NCI-H2227 (cell line): ENCODE measurements around the gene RFC1.
"Not testable (repeated sequence)": the region's sequence is repeated elsewhere in the genome, so short reads cannot be mapped to it uniquely, and the experiment has no call there.

Experiments used
- DNase-seq: peaks from one replicate; lab custom pipeline; 2025; ENCODE audit not compliant: unreplicated experiment; lab: John Stamatoyannopoulos, UW

RFC1 gene, protein sequence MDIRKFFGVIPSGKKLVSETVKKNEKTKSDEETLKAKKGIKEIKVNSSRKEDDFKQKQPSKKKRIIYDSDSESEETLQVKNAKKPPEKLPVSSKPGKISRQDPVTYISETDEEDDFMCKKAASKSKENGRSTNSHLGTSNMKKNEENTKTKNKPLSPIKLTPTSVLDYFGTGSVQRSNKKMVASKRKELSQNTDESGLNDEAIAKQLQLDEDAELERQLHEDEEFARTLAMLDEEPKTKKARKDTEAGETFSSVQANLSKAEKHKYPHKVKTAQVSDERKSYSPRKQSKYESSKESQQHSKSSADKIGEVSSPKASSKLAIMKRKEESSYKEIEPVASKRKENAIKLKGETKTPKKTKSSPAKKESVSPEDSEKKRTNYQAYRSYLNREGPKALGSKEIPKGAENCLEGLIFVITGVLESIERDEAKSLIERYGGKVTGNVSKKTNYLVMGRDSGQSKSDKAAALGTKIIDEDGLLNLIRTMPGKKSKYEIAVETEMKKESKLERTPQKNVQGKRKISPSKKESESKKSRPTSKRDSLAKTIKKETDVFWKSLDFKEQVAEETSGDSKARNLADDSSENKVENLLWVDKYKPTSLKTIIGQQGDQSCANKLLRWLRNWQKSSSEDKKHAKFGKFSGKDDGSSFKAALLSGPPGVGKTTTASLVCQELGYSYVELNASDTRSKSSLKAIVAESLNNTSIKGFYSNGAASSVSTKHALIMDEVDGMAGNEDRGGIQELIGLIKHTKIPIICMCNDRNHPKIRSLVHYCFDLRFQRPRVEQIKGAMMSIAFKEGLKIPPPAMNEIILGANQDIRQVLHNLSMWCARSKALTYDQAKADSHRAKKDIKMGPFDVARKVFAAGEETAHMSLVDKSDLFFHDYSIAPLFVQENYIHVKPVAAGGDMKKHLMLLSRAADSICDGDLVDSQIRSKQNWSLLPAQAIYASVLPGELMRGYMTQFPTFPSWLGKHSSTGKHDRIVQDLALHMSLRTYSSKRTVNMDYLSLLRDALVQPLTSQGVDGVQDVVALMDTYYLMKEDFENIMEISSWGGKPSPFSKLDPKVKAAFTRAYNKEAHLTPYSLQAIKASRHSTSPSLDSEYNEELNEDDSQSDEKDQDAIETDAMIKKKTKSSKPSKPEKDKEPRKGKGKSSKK

DNA sequence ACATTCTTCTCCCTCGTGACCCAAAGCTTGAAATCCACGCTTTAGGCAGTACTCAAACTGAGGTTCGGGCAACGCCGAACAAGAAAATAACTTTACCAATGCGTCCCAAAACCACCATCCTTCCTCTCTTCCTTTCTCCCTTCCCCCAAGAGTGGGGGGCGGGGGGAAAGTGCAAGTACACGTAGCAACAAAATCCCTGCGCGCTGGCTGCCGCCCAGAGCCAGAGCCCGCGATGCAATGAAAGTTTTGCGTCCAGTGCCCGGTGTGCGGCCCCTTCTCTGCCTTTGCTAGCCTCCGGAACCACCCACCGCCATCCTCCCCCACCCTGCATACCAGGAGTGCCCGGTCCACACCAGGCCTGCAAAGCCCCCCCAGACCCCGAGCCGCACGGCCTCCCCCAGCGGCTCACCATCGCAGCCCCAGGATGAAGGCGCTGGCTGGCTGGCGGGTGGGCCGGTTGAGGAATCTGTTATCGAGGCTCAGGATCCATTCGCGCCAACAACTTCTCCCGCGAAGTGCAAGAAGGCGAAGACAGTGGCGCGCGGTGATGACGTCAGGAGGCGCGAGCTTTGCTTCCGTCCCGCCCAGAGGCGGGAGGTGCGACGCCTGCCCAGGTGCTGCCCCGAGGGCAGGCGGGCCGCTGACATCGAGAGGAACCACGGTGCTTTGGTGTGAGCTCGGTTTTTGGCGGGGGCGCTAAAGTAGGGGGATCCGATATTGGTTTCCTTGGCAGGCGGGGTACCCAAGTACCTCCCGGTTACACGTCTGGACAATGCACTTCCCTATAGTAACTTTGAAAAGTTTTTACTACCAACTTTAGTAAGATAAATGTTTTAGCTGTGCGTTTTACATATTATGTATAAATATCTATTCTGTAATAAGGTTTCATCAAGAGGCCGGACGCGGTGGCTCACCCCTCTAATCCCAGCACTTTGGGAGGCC lies at the start of gene RFC1:
Gene RFC1, minus strand, starts transcription at position 533 of the 942 bp plus-strand sequence. Its CDS starts 121 bp downstream, at position 412.
- DNase-seq = peak; percentile 93

DNA sequence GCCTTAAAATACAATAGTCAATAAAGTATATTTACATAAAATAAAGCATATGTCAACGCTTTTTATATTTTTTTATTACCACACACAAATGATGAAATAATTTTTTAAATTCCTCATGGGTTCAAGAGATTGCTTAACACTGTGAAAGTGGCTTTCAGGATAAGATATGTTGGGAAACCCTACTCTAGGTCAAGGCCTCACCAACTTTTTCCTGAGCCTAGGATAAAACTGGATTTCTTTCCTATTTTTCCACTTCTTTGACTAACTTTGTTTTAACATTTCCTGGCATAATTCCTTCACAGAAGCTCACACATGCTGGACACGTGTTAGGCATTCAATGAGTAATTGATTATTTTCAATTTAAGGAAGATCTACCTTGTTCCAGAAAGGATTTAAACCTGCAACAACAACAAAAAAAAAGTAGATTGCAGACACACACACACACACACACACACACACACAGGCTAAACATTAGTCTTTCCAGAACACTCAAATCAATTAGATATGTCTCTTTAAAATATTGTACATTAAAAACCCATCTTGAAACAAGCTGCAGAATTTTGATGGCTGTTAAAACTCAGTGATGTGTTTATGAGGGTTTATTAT lies 49.6 kb upstream of the RFC1 start:
- no peak for DNase-seq

- DNase-seq = not testable (repeated sequence)
Measured at GRCh38 chr4:39411561-39411960, 45.4 kb upstream of the RFC1 start.

DNA sequence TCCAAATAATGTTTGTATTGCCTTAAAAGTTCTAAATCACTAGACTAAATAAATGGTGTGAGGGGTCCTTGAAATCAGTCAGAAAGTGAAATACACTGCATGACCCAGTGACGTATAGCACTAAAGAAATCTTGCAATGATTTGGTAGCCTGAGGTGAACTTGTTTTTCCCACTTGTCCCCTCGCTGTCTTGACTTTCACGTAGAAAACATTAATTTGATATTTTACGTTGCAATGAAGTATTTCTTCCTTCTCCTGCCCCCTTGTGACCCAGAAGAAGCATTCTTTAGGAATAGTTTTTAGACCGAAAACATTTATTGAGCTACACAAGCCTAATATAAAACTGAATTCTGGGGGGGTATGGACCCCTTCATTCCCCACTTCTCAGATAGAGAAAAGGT lies 44.3 kb upstream of the RFC1 start:
- DNase-seq = no peak

- DNase-seq = no peak
Measured at GRCh38 chr4:39407584-39407885, 41.4 kb upstream of the RFC1 start.

DNA sequence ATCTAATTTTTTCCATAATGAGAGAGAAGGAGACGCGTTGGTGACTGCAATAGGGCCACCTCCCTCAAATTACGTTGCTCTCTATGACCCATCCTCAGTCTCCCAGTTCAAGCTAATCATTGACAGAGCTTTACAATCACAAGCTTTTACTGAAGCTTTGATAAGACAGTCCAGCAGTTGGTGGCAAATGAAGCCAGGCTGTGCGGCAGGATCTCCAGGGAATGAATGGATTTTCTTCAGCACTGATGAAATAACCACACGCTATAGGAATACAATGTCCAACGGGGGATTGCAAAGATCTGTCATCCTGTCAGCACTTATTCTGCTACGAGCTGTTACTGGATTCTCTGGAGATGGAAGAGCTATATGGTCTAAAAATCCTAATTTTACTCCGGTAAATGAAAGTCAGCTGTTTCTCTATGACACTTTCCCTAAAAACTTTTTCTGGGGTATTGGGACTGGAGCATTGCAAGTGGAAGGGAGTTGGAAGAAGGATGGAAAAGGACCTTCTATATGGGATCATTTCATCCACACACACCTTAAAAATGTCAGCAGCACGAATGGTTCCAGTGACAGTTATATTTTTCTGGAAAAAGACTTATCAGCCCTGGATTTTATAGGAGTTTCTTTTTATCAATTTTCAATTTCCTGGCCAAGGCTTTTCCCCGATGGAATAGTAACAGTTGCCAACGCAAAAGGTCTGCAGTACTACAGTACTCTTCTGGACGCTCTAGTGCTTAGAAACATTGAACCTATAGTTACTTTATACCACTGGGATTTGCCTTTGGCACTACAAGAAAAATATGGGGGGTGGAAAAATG lies 40.8 kb upstream of the RFC1 start, which contains the start of gene KLB:
Gene KLB, plus strand, starts transcription at position 168 of the 821 bp plus-strand sequence. Its CDS starts 20 bp downstream, at position 188.
- DNase-seq = peak; percentile 3

DNA sequence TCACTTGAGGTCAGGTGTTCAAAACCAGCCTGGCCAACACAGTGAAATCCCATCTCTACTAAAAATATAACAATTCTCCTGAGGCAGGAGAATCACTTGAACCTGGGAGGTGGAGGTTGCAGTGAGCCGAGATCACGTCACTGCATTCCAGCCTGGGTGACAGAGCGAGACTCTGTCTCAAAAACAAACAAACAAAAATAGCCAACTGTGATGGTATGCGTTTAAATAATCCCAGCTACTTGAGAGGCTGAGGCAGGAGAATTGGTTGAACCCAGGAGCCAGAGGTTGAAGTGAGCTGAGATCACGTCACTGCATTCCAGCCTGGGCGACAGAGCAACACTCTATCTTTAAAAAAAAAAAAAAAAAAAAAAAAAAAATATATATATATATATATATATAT lies 35.5 kb upstream of the RFC1 start:
- not testable (repeated sequence) for DNase-seq

GRCh38 chr4:39394706-39395105 lies 28.5 kb upstream of the RFC1 start:
- DNase-seq = no peak

DNA sequence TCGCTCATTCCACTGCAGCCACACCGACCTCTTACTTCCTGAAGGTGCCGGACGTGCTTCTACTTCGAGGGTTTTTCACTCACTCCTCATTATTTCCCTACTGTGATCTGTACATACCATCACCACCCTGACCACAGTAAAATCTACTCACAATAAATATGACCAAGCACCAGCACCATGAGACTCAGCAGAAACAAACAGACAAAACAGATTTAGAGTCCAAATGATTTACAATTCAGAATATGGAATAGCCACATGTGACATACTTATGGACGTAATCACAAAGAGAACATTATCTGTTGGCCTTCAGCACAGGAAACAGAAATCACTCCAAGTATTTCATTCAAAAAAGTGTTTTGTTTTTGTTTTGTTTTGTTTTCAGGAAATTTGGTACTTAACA lies 24.4 kb upstream of the RFC1 start:
- no peak for DNase-seq

DNA sequence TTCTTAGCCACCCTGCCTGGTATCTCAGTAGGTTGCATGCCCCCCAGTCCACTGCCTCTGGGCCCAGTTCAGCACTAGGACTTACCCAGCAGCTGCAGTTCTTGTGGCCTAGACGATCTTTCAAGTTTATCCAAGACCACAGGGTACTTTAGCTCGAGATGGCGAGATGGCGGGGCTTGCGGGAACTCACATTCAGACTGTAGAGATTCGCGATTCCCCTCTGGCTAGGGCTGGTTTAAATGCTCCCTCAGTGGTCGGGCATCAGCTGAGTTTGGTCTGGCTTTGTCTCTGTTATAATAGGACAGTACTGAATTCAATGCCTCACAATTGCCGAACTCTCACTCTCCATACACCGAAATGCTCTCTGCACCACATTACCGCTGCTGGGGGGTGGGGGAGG lies 18.4 kb upstream of the RFC1 start:
- no peak for DNase-seq

DNA sequence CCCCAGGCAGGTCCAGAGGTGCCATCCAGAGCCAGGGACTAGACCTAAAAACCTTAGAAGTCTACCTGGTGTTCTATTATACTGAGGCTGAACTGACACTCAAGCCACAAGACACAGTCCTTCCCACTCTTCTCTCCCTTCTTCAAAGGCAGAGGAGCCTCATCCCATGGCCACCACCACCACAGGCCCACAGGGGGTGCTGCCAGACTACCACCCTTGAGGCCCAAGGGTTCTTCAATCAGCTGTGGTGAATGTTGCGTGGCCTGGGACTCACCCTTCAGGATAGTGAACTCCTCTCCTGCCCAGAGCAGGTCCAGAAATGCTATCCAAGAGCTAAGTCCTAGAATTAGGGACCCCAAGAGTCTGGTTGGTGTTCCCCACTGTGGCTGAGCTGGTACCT lies 17.5 kb upstream of the RFC1 start:
- DNase-seq = no peak

GRCh38 chr4:39375478-39375877 lies 9.3 kb upstream of the RFC1 start:
- DNase-seq = no peak

DNA sequence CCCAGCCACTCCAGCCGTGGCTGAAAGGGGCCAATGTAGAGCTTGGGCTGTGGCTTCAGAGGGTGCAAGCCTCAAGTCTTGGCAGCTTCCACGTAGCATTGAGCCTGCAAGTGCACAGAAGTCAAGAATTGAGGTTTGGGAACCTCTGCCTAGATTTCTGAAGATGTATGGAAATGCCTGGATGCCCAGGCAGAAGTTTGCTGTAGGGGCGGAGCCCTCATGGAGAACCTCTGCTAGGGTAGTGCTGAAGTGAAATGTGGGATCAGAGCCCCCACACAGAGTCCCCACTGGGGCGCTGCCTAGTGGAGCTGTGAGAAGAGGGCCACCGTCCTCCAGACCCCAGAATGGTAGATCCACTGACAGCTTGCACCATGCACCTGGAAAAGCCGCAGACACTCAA lies 5.0 kb upstream of the RFC1 start:
- not testable (repeated sequence) for DNase-seq

- no peak for DNase-seq
Measured at GRCh38 chr4:39369301-39369700, 3.1 kb upstream of the RFC1 start.

DNA sequence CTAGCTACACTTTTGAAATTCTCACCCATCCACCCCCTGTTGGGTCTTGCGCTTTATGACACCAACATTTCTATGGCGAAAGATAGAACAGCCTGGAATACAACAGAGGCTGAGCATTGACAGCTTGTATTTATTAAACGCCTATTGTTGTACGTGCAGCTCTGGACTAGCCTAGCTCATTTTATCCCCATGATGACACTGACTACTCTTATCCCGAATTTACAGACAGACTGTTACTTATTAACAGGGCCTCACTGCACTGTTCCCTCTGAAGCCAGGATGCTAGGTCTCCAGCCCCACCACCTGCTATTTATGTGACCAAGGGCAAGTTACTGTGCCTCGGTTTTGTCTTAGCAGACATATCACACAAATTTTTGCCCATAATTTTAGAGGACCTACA lies 1.0 kb upstream of the RFC1 start:
- no peak for DNase-seq

DNA sequence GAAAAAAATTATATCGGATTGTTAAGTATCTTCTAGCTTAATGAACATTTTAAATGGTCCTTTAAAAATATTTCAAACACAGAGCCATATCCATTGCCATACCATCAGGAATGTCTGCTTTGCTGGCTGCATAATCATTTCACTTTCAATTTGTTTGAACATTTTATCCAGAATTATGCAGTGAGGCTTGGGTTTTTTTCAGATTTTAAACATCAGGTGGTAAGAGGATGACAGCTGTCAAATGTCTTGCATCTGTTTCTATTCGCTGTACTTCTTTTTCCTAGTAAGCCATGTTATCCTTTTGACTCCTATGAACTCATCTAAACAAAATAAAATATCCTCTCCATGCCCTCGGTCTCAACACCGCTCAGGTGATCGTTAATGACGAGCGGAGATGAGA lies 802 bp downstream of the RFC1 start:
- no peak for DNase-seq

GRCh38 chr4:39363773-39364393 lies 2.3 kb downstream of the RFC1 start:
- DNase-seq = no peak

DNA sequence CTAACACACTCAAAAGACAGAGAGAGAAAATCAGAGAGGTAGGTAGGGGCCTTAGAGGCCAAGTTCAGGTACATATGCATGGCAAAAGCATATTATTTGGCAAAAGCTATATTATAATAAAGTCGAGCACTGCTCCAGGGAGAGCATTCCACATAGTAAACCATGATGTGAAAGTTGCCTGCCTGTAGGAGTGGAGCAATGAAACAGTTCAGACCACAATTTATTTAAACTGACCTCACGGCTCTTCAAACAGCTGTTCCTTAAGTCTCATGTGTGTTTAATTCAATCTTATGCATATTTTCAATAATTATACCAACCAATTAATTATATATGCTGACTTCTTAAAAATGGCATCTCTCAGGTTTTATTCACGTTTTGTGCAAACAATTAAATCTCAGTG lies 3.3 kb downstream of the RFC1 start:
- DNase-seq = no peak

DNA sequence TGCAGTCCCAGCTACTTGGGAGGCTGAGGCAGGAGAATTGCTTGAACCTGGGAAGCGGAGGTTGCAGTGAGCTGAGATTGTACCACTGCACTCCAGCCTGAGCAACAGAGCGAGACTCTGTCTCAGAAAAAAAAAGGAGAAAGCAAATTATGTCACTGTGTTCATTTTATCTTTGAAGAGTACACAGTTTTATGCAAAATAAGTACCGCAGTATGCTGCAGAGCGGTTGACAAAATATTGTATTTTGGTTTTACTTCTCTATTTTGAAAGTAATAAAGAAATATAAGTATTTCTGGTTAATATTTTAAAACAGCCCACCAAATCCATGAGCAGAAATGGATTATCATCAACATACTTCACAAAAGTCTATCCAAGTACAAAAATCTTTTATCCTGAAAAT lies 5.6 kb downstream of the RFC1 start:
- not testable (repeated sequence) for DNase-seq
